NB4 (cell line): Measurements from ENCODE around the gene ALDH1A2.

ENCODE experiments used
- MYC ChIP-seq: IDR thresholded peaks from 2 replicates; pipeline ENCODE4 v1.6.1; 2011; ENCODE audit warnings: low read depth, low read length
- POLR2A ChIP-seq: IDR thresholded peaks from 2 replicates; pipeline ENCODE4 v1.6.1; 2011; ENCODE audit warnings: mild to moderate bottlenecking; ENCODE audit not compliant: insufficient read length; ENCODE audit errors: extremely low read depth
- TF ChIP-seq, protein P1 (sequence below): IDR thresholded peaks from one replicate; pipeline ENCODE4 v1.5.1; 2012; ENCODE audit warnings: low read depth, low read length
- TF ChIP-seq, protein P2 (sequence below): IDR thresholded peaks from 2 replicates; pipeline ENCODE4 v1.6.1; 2011; ENCODE audit warnings: low read depth, low read length

DNA sequence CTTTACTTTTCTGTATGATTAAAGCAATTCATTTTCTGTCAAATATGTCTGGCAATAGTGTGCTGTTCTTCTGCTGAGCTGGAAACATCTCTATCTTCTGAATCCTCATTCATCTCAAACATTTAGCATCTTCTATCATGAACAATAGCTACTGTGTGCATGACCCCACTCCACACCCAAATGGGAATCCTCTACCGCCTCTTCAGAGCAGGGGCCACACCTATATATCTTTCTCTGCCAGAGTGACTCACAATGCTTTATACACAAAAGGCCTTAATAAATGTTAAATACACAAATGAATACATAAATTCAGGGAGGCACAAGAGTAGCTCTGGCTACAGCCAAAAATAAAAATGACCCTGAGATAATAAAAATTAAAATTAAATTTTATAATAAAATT, 8.0 kb downstream of the ALDH1A2 start:
- TF ChIP-seq, protein P1, sequence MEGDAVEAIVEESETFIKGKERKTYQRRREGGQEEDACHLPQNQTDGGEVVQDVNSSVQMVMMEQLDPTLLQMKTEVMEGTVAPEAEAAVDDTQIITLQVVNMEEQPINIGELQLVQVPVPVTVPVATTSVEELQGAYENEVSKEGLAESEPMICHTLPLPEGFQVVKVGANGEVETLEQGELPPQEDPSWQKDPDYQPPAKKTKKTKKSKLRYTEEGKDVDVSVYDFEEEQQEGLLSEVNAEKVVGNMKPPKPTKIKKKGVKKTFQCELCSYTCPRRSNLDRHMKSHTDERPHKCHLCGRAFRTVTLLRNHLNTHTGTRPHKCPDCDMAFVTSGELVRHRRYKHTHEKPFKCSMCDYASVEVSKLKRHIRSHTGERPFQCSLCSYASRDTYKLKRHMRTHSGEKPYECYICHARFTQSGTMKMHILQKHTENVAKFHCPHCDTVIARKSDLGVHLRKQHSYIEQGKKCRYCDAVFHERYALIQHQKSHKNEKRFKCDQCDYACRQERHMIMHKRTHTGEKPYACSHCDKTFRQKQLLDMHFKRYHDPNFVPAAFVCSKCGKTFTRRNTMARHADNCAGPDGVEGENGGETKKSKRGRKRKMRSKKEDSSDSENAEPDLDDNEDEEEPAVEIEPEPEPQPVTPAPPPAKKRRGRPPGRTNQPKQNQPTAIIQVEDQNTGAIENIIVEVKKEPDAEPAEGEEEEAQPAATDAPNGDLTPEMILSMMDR, result no peak
- no peak for TF ChIP-seq POLR2A
- TF ChIP-seq, protein P2, sequence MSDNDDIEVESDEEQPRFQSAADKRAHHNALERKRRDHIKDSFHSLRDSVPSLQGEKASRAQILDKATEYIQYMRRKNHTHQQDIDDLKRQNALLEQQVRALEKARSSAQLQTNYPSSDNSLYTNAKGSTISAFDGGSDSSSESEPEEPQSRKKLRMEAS, result no peak
- no peak for TF ChIP-seq MYC
